Testis (tissue), 3 donors: Measurements from ENCODE around the gene TBC1D5. TPM values are rescaled to one million over a fixed set of nuclear protein-coding genes. Genes with fewer than 3 reads are reported as not detected.
A peak's percentile ranks its signal among the peaks of the same experiment; 100 is the strongest.

ENCODE experiments used
- DNase-seq: peaks from one replicate; pipeline ENCODE4 v3.0.0-alpha.2; 2019
- H3K27ac ChIP-seq, 2 donors: fragments of 200-600 bp; sonication (generic); one replicate each; pipeline ENCODE4 v1.5.1; 2019
- H3K27me3 ChIP-seq: fragments of 200-600 bp; sonication (generic); one replicate; pipeline ENCODE4 v1.5.1; 2019
- H3K36me3 ChIP-seq: fragments of 200-600 bp; sonication (generic); one replicate; pipeline ENCODE4 v1.5.1; 2017; ENCODE audit warnings: low read depth; ENCODE audit errors: missing control alignments
- H3K4me1 ChIP-seq: fragments of 200-600 bp; sonication (generic); one replicate; pipeline ENCODE4 v1.5.1; 2019
- H3K4me3 ChIP-seq, 2 donors: fragments of 200-600 bp; sonication (generic); one replicate each; pipeline ENCODE4 v1.5.1; 2017 to 2019
- H3K9me3 ChIP-seq: fragments of 200-600 bp; sonication (generic); one replicate; pipeline ENCODE4 v1.5.1; 2017
- POLR2A ChIP-seq: fragments of 450-650 bp; IDR thresholded peaks from one replicate; pipeline ENCODE4 v1.6.1; 2017; ENCODE audit warnings: antibody characterized with exemption, mild to moderate bottlenecking, moderate library complexity
- WGBS, 2 donors: methylation state at CpG; one replicate each; pipeline ENCODE4 v1.1.5; 2018; 5-methylcytosine and 5-hydroxymethylcytosine counted together
- intact Hi-C: fragments of 100-400 bp; cut with DNase I; formaldehyde crosslinking; loops from one replicate; pipeline ENCODE4 v1.15.1; 2023; ENCODE audit warnings: low total_unique reads
- polyA plus RNA-seq: library from polyadenylated mRNA; stranded (reverse); fragments of 350-450 nt; fragmentation: Illumina TruSeq; extraction: RNeasy Lipid Tissue Mini Kit (QIAGEN cat#74804); gene quantifications from one replicate; pipeline ENCODE4 v1.2.3, GENCODE V29; 2014; ENCODE audit warnings: low read depth, low replicate concordance; ENCODE audit not compliant: insufficient read depth
- total RNA-seq, 2 donors: library from RNA; depleted of rRNA; stranded (reverse); fragments of >200 nt; gene quantifications; one replicate each; pipeline ENCODE4 v1.2.3, GENCODE V29; 2016
- TF ChIP-seq, protein P1 (sequence below), 3 experiments: fragments of 450-650 bp in 2 of 3; fragments of 200-600 bp in 1 of 3; sonication (generic) in 1 of 3; IDR thresholded peaks; one replicate each; pipeline ENCODE4 v1.5.1; 2016 to 2019; ENCODE audit warnings: antibody characterized with exemption in 3 of 3, mild to moderate bottlenecking in 2 of 3, moderate library complexity in 1 of 3

The TBC1D5 gene
- total and polyA plus RNA-seq, 3 donors from 2014 or later, result 47.8 to 98.1 (median 95.4) TPM

- no peak for DNase-seq
- Histone ChIP-seq H3K4me1 (no peaks in the 10 kb centered on the region), H3K9me3 (no peaks in the 10 kb centered on the region), H3K4me3 (no peak overlapping the region), H3K27ac (no peak overlapping the region), H3K36me3 (no peaks in the 10 kb centered on the region), H3K27me3 (no peaks in the 10 kb centered on the region)
- TF ChIP-seq POLR2A, result no peak
- TF ChIP-seq, protein P1, sequence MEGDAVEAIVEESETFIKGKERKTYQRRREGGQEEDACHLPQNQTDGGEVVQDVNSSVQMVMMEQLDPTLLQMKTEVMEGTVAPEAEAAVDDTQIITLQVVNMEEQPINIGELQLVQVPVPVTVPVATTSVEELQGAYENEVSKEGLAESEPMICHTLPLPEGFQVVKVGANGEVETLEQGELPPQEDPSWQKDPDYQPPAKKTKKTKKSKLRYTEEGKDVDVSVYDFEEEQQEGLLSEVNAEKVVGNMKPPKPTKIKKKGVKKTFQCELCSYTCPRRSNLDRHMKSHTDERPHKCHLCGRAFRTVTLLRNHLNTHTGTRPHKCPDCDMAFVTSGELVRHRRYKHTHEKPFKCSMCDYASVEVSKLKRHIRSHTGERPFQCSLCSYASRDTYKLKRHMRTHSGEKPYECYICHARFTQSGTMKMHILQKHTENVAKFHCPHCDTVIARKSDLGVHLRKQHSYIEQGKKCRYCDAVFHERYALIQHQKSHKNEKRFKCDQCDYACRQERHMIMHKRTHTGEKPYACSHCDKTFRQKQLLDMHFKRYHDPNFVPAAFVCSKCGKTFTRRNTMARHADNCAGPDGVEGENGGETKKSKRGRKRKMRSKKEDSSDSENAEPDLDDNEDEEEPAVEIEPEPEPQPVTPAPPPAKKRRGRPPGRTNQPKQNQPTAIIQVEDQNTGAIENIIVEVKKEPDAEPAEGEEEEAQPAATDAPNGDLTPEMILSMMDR (IDR thresholded peaks at IDR 0.05), result no peak
- intact Hi-C loops, result no loop called here
- WGBS, 2 donors, result 92 to 96% methylated on average over 1 of the region's 1 CpG
Observed at GRCh38 chr3:17349093-17349492, 393.3 kb downstream of the TBC1D5 start.

DNA sequence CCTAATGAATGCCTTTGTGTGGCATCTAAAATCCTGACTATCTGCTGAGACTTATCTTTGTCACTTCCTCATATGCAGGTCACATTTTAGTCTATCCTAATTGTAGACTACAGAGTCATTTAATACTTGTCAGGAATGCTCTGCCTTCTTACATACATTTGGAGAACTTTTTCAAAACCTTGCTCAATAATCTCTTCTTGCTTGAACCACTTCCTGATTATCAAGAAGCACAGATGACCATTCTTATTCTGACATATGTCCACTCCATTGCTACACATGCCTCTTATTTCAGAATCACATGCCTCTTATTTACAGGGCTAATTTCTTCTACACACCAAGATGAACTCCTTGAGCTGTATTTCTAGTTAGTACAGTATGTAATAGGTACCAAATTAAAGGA lies 400.3 kb downstream of the TBC1D5 start:
- intact Hi-C loops, result no loop called here
- no peak for TF ChIP-seq POLR2A
- TF ChIP-seq, protein P1 (IDR thresholded peaks at IDR 0.05), result no peak
- H3K4me1 ChIP-seq, result no peaks in the 10 kb centered on the region
- DNase-seq, result no peak
- no peaks in the 10 kb centered on the region for H3K36me3 ChIP-seq
- H3K27me3 ChIP-seq, result no peaks in the 10 kb centered on the region
- H3K4me3 ChIP-seq, result no peak overlapping the region
- no peaks in the 10 kb centered on the region for H3K9me3 ChIP-seq
- no peak overlapping the region for H3K27ac ChIP-seq

GRCh38 chr3:17340693-17341092 lies 401.7 kb downstream of the TBC1D5 start:
- no peak for DNase-seq
- H3K9me3 ChIP-seq, result no peaks in the 10 kb centered on the region
- TF ChIP-seq, protein P1 (IDR thresholded peaks at IDR 0.05), result no peak
- no peak for TF ChIP-seq POLR2A
- 82 to 85% methylated on average over 2 of the region's 2 CpGs for WGBS, 2 donors
- no peak overlapping the region for H3K27ac ChIP-seq
- H3K36me3 ChIP-seq, result no peaks in the 10 kb centered on the region
- H3K4me1 ChIP-seq, result peaks cover 8% of the 10 kb centered on the region
- H3K4me3 ChIP-seq, result no peak overlapping the region
- H3K27me3 ChIP-seq, result no peaks in the 10 kb centered on the region
- intact Hi-C loops, result no loop called here

DNA sequence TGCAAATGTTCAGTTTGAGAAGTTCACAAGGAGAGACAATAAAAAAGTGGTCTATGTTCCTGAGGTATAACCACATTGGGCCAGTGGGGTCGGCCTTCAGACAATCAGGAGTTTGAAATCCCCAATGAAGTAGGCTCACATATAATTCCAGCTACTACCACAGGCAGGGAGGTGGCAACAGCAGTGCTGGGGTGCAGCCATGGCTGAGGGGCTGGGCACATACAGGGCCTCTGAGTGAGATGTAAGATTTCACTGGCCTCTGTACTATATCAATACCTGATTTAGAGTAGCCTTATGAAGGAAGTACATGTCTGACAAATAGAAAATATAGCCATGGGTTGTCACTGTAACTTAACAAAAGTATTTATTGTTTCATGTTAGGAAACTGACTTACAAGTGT lies 402.2 kb downstream of the TBC1D5 start:
- Histone ChIP-seq H3K4me3 (no peak overlapping the region), H3K4me1 (peaks cover 13% of the 10 kb centered on the region), H3K9me3 (no peaks in the 10 kb centered on the region), H3K36me3 (no peaks in the 10 kb centered on the region), H3K27me3 (no peaks in the 10 kb centered on the region), H3K27ac (no peak overlapping the region)
- intact Hi-C loops, result no loop called here
- no peak for TF ChIP-seq POLR2A
- WGBS, 2 donors, result 94 to 96% methylated on average over 1 of the region's 1 CpG
- DNase-seq, result no peak

GRCh38 chr3:17339132-17339575 lies 403.3 kb downstream of the TBC1D5 start:
- Histone ChIP-seq H3K27me3 (no peaks in the 10 kb centered on the region), H3K4me3 (no peak overlapping the region), H3K4me1 (peaks cover 14% of the 10 kb centered on the region), H3K27ac (no peak overlapping the region), H3K36me3 (no peaks in the 10 kb centered on the region), H3K9me3 (no peaks in the 10 kb centered on the region)
- WGBS, 2 donors, result 62 to 76% methylated on average over 6 of the region's 6 CpGs
- no peak for TF ChIP-seq POLR2A
- intact Hi-C loops, result no loop called here
- DNase-seq, result no peak

DNA sequence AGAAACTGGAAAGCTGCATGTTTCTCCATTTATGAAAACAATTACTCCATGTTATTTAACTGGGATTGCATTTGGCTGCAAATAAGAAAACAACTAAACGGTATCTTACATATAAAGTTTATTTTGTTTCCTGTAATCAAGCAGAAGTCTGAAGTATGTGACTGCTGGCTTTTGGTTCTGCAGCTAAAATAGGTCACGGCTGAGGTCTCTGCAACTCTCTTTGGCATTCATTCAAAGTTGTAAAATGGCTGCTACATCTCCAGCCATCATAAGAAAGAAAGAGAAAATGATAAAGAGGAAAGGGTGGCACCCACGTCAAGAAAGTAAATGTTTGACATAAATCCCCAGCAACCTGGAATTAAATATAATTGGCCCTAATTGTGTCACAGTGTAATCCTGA lies 406.1 kb downstream of the TBC1D5 start:
- TF ChIP-seq, protein P1 (IDR thresholded peaks at IDR 0.05), result no peak
- TF ChIP-seq POLR2A, result no peak
- Histone ChIP-seq H3K4me1 (peaks cover 14% of the 10 kb centered on the region), H3K27me3 (no peaks in the 10 kb centered on the region), H3K36me3 (no peaks in the 10 kb centered on the region), H3K4me3 (no peak overlapping the region), H3K9me3 (no peaks in the 10 kb centered on the region), H3K27ac (peak overlapping the region in 1 of 2 donors; percentile 18)
- intact Hi-C loops, result no loop called here
- WGBS, 2 donors, result 26 to 38% methylated on average over 3 of the region's 3 CpGs
- peak; percentile 34 for DNase-seq
